WTC11 (cell line): ENCODE measurements around the gene YARS1. TPM values are rescaled to one million over a fixed set of nuclear protein-coding genes. Genes with fewer than 3 reads are reported as not detected.

Experiments
- ATAC-seq: fragments of 200-7000 bp; cut with Tn5 transposase; 2 replicates; pipeline ENCODE4 v1.10.0; 2021; ENCODE audit warnings: mild to moderate bottlenecking, moderate library complexity
- CTCF ChIA-PET: fragments of 300-600 bp; sonication (Branson Sonifier 250); formaldehyde crosslinking; loops from one replicate; lab custom pipeline; 2021; ENCODE audit warnings: antibody characterized with exemption; lab: Charles Lee
- POLR2A ChIA-PET: fragments of 350-600 bp; sonication (Branson Sonifier 250); formaldehyde crosslinking; loops from one replicate; lab custom pipeline; 2021; ENCODE audit warnings: antibody characterized with exemption; lab: Charles Lee
- DNase-seq: peaks from one replicate; pipeline ENCODE4 v3.0.0; 2021; ENCODE audit warnings: low spot score
- H3K27ac Mint-ChIP-seq: 2 replicates; pipeline ENCODE4 v1.8.0; 2021; ENCODE audit warnings: mixed read lengths
- H3K27me3 Mint-ChIP-seq: 2 replicates; pipeline ENCODE4 v1.8.0; 2021; ENCODE audit warnings: low read depth, mild to moderate bottlenecking, moderate library complexity, mixed read lengths
- H3K36me3 Mint-ChIP-seq: 2 replicates; pipeline ENCODE4 v1.8.0; 2021; ENCODE audit warnings: mixed read lengths
- H3K4me1 Mint-ChIP-seq: 2 replicates; pipeline ENCODE4 v1.8.0; 2022; ENCODE audit warnings: mixed read lengths
- H3K4me3 Mint-ChIP-seq: 2 replicates; pipeline ENCODE4 v1.8.0; 2021; ENCODE audit warnings: mild to moderate bottlenecking, moderate library complexity, mixed read lengths
- H3K9me3 Mint-ChIP-seq: 2 replicates; pipeline ENCODE4 v1.8.0; 2021; ENCODE audit warnings: mixed read lengths
- AR ChIP-seq: fragments of 250-450 bp; sonication (Bioruptor Pico); IDR thresholded peaks from 2 replicates; pipeline ENCODE4 v1.9.0; 2021; ENCODE audit warnings: mild to moderate bottlenecking
- ATF1 ChIP-seq: sonication (generic); formaldehyde crosslinking; IDR thresholded peaks from 2 replicates; pipeline ENCODE4 v1.8.1; 2023; ENCODE audit warnings: mild to moderate bottlenecking, moderate library complexity, missing genetic modification reagents
- ATF2 ChIP-seq: sonication (generic); formaldehyde crosslinking; IDR thresholded peaks from 2 replicates; pipeline ENCODE4 v1.8.1; 2022; ENCODE audit warnings: low read depth, missing genetic modification reagents, borderline replicate concordance
- CREM ChIP-seq: sonication (generic); formaldehyde crosslinking; IDR thresholded peaks from 2 replicates; pipeline ENCODE4 v1.8.1; 2022; ENCODE audit warnings: mild to moderate bottlenecking, missing genetic modification reagents, moderate library complexity
- GABPB1 ChIP-seq: sonication (generic); formaldehyde crosslinking; IDR thresholded peaks from 2 replicates; pipeline ENCODE4 v1.8.1; 2023; ENCODE audit warnings: mild to moderate bottlenecking, missing genetic modification reagents
- JUN ChIP-seq: sonication (generic); formaldehyde crosslinking; IDR thresholded peaks from 2 replicates; pipeline ENCODE4 v1.8.0; 2023; ENCODE audit warnings: mild to moderate bottlenecking, missing genetic modification reagents
- MYBL2 ChIP-seq: sonication (generic); formaldehyde crosslinking; IDR thresholded peaks from 2 replicates; pipeline ENCODE4 v1.8.1; 2023; ENCODE audit warnings: mild to moderate bottlenecking, moderate library complexity, missing genetic modification reagents
- NFATC4 ChIP-seq: fragments of 250-450 bp; sonication (Bioruptor Pico); IDR thresholded peaks from 2 replicates; pipeline ENCODE4 v1.9.0; 2021; ENCODE audit warnings: mild to moderate bottlenecking
- NR1H2 ChIP-seq: sonication (generic); formaldehyde crosslinking; IDR thresholded peaks from 2 replicates; pipeline ENCODE4 v1.9.0; 2021; ENCODE audit warnings: mild to moderate bottlenecking, moderate library complexity, missing genetic modification reagents
- NR3C1 ChIP-seq: sonication (generic); formaldehyde crosslinking; conservative IDR thresholded peaks from 2 replicates; pipeline ENCODE4 v1.8.1; 2023; ENCODE audit warnings: low read depth, mild to moderate bottlenecking, missing genetic modification reagents
- PRDM15 ChIP-seq: sonication (generic); formaldehyde crosslinking; IDR thresholded peaks from 2 replicates; pipeline ENCODE4 v1.8.0; 2022; ENCODE audit warnings: missing genetic modification reagents
- USF2 ChIP-seq: sonication (generic); formaldehyde crosslinking; IDR thresholded peaks from 2 replicates; pipeline ENCODE4 v1.8.1; 2023; ENCODE audit warnings: mild to moderate bottlenecking, missing genetic modification reagents, moderate library complexity
- ZNF219 ChIP-seq: sonication (generic); formaldehyde crosslinking; IDR thresholded peaks from 2 replicates; pipeline ENCODE4 v1.8.0; 2023; ENCODE audit warnings: missing genetic modification reagents, mild to moderate bottlenecking, borderline replicate concordance
- ZNF317 ChIP-seq: sonication (generic); formaldehyde crosslinking; IDR thresholded peaks from 2 replicates; pipeline ENCODE4 v1.8.1; 2023; ENCODE audit warnings: low read depth, mild to moderate bottlenecking, moderate library complexity, missing genetic modification reagents, borderline replicate concordance
- ZNF423 ChIP-seq: fragments of 250-450 bp; sonication (Bioruptor Pico); IDR thresholded peaks from 2 replicates; pipeline ENCODE4 v2.1.2; 2022; ENCODE audit warnings: mild to moderate bottlenecking, moderate library complexity
- total RNA-seq: library from RNA; stranded (reverse); gene quantifications from 3 replicates; pipeline ENCODE4 v1.2.3, GENCODE V29; 2021
- TF ChIP-seq, protein P1 (sequence below): fragments of 250-450 bp; sonication (Bioruptor Pico); IDR thresholded peaks from 2 replicates; pipeline ENCODE4 v2.1.2; 2022; ENCODE audit warnings: mild to moderate bottlenecking, moderate library complexity

Gene YARS1
- total RNA-seq, 1 experiment from 2014 or later: 197 TPM

DNA sequence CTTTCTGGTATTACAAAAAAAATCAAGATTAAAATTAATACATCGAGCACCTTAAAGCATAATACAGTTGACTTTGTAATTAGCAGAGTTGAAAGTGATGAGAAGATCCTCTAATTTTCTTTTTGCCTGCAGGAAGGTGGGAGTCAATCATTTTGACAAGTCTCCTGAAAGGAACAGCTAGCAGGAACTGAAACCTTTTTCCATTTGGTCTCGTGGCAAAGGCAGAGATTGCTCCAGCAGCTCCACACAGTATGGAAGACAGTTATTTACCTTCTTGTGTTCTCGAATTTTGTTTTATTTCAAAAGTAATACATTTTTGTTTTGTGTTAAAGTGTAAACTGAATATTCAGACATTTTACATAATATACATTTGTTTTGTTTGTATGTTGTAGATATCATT, 8.0 kb upstream of the YARS1 start:
- Mint-ChIP-seq H3K27ac (no peak overlapping the region), H3K4me3 (no peak overlapping the region), H3K4me1 (no peaks in the 10 kb centered on the region), H3K27me3 (no peaks in the 10 kb centered on the region), H3K9me3 (peaks cover 4% of the 10 kb centered on the region), H3K36me3 (peaks cover 45% of the 10 kb centered on the region)
- TF ChIP-seq NR1H2 (CRISPR knock-in tag) (no peak), PRDM15 (CRISPR knock-in tag) (no peak), CREM (CRISPR knock-in tag) (no peak), NFATC4 (CRISPR knock-in tag) (no peak), GABPB1 (CRISPR knock-in tag) (no peak), ZNF317 (no peak), MYBL2 (CRISPR knock-in tag) (no peak), AR (CRISPR knock-in tag) (no peak), JUN (CRISPR knock-in tag) (no peak), ZNF423 (CRISPR knock-in tag) (no peak), NR3C1 (CRISPR knock-in tag) (no peak), ATF1 (CRISPR knock-in tag) (no peak), ZNF219 (CRISPR knock-in tag) (no peak), ATF2 (CRISPR knock-in tag) (no peak), USF2 (no peak)
- TF ChIP-seq, protein P1, sequence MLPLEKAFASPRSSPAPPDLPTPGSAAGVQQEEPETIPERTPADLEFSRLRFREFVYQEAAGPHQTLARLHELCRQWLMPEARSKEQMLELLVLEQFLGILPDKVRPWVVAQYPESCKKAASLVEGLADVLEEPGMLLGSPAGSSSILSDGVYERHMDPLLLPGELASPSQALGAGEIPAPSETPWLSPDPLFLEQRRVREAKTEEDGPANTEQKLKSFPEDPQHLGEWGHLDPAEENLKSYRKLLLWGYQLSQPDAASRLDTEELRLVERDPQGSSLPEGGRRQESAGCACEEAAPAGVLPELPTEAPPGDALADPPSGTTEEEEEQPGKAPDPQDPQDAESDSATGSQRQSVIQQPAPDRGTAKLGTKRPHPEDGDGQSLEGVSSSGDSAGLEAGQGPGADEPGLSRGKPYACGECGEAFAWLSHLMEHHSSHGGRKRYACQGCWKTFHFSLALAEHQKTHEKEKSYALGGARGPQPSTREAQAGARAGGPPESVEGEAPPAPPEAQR (CRISPR knock-in tag): no peak
- ATAC-seq: no peak
- ChIA-PET CTCF (no interaction called here), POLR2A (no interaction called here)
- no peak for DNase-seq
